ENCODE measurements around the gene TCFL5.
A peak's percentile ranks its signal among the peaks of the same experiment; 100 is the strongest.

TCFL5 gene

DNA sequence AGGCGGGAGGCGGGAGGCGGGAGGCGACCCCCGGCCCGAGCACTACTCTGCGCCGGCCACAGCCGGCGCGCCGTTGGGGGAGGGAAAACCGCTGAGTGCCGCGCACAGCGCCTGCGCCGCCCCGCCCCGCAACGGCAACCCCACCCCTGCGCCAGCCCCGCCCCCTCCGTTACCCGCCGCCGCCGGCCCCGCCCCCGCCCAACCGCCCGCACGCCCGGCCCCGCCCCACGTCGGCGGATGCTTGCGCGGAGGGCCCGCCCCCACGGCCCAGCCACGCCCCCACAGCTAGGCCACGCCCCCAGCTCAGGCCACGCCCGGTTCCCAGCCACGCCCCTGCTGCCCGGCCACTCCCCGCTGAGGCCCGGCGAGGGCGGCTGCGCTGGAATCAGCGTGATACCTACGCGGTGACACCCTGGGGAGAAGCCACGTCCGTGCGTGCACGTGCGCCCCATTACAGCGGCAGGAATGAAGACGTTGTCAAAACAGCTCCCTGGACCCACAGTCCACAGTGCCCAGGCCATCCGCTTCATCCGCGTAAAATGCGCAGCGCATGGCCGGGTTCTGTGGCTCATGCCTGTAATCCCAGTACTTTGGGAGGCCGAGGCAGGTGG is at the start of gene TCFL5:
Gene TCFL5 (minus strand): TSS at position 97 of the 611 bp plus-strand sequence. CDS start 152 bp downstream, outside the sequence.
- peak; percentile 85 for DNase-seq

- DNase-seq = no peak
Measured at GRCh38 chr20:62910777-62911497, 49.3 kb upstream of the TCFL5 start.

GRCh38 chr20:62910217-62910766 is 48.7 kb upstream of the TCFL5 start:
- no peak for DNase-seq

DNA sequence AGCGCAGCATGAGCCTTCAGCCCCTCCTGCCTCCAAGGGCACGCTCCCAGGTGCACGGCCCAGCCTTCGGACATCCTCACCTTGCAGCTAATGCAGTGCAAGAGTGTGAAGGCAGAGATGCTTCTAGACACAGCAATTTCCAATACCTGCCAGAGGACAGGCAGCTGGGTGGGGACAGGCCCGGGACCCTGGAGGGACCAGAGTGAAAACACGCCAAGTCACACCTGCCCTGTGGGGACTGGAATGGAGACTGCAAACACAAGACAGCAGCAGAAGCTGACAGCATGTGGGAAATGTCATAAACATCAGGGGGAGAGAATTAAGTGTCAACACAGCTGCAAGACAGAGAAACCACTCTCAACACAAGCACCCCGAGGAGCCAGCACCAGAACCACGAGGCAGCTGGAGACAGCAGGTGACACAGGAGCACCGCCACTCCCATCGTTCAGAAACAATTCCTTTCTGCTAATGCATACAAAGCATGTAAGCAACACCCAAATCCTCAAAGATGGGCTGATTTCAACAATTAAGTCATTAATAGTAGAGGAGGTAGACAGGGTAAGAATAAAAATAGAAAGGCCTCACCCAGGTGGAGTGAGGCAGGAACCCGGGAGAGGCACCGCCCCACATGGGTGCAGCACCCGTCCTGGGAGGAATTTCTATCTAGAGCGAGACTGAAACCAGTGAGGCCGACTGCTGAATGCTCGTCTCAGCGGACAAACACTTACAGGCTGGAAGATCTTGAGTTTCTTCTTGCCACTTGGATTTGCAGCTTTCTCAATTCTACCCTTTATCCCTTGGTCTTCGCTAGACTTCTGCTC is 47.6 kb upstream of the TCFL5 start:
- DNase-seq = no peak

DNA sequence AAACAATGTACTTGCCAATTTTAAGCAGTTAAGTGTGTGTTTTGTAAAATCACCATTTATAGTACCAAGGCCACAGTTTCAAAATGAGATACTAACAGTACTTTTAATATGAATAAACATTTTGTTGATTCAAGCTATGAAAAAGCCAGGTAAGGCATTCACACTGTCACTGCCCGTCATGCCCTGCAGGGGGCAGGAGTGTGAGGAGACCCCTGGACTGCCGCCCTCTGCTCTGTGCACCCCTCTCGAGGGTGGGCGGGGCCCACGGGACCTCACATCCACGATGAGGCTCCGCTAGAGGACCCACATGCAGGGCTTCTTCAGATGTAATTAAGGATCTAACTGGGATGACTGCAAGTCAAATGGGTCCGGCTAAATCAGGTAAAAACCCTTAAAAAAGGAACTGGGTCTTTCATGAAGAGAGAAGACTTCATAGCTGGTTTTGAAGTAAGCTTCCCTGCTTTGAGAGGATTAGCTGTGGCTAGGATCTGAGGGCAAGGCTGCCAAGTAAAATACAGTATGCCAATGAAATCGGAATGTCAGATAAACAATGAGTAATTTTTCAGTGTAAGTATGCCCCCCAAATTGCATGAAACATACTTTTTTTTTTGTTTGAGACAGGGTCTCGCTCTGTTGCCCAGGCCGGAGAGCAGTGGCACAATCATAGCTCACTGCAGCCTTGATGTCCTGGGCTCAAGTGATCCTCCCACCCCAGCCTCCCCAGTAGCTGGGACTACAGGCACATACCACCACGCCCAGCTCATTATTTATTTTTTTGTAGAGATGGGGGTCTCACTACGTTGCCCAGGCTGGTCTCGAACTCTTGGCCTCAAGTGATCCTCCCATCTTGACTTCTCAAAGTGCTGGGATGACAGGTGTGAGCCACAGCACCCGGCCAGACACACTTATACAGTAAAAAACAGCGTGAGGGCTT is 46.0 kb upstream of the TCFL5 start:
- peak; percentile 23 for DNase-seq

DNA sequence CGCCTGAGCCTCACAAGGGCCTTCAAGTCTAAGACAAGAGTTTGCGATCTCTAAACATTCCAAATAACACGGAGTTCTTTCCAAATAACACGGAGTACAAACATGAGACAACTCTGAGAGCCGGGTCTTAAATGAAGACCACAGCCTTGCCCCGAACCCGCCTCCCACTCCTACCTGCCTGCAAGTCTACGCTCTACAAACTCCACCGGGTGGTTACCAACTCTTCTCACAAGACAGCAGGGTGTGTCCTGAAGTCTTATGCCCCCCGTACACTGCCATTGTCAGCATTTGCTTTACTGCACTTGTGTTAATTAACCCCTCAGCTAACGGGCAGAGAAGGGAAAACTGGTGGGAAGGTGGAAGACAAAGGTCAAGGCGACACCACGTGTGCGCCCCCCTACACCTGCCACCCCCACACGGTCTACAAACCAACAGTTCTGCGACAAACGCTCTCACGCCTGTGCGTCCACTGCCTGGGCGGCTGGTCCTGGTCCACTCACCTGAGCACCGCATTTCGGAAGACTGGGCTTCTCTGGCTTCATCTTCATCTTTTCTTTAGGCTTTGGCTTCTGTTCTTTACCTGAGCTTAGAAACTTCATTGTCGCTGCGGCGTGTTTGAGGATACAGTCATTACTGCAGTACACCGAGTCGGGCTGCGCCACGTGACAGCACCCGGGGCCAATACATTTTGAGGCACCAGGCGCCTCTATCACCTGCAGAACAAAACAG is 45.2 kb upstream of the TCFL5 start:
- no peak for DNase-seq

- DNase-seq = no peak
Measured at GRCh38 chr20:62906209-62906608, 44.6 kb upstream of the TCFL5 start.

DNA sequence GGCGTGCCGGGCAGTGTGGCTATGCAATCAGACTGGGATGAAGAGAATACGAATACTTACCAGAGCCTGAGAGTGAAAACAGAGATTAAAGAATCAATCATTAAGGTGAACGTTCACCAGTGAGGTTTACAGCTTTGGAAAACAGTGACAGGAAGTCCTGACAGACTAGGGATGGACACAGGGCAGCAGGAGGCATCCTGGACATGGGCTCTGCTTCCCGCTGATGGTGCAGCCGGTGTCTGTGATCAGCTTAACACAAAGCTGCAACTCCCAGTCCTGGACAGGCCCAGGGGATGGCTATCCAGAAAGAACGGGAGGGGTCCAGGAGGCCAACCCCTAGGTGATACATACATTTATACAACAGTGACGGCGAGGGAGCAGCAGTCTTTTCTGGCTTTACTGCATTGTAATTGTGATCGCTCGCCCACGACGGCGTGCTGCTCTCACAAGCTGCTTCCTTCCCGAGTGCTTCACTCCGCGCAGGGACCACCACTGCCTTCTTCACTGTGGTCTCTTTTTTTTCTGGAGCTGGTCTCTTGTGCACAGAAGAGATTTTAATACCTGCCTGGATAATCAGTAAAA is 44.0 kb upstream of the TCFL5 start:
- DNase-seq = no peak

DNA sequence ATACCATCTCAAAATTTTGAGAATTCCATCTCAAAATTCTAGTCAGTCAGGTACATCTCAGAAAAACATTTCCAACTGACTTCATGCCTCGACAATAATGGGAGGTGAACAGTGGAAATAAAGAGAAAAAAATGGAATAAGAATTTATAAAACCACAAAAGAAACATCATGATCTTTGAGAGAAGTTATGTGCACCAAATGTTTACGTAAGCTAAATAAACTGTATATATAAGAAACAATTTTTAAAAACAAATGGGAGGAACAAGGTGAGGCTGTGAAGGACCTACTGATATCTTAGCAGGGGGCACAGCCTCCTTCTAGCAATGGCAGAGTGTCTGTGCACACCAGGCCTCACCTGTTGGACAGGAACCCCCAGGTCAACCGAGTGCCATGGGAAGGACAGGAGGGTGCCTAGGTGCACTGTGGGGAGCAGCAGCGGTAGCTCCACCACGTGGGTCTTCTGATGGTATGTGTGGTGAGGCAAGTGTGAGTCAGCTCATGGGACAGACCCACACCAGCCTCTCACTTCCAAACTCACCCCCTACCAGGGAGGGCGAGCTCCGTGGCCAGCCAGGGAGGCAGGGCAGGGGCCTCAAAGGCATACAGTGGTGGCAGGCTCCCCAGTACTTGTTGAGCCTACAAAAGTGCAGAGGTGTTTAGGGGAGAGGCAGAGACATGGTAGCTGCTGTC is 41.4 kb upstream of the TCFL5 start:
- DNase-seq = no peak

DNA sequence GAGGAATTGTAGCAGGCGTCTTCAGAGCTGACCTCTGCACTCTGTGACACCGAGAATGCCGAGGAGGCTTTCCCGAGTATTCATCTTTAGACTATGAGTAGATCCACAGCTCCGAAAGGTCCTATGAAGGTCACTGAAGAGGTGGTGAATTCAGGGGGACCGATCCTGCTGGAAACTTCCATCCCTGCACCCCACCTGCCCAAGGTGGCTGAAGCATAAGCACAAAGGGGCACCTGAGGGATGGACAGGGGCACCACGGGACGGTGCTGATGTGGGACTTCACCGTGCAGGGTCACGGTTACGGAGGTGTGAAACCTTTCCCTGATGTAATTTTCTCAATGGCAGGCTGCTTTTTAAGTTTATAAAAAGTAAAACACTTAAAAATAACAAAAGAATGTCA is 40.3 kb upstream of the TCFL5 start:
- no peak for DNase-seq

DNA sequence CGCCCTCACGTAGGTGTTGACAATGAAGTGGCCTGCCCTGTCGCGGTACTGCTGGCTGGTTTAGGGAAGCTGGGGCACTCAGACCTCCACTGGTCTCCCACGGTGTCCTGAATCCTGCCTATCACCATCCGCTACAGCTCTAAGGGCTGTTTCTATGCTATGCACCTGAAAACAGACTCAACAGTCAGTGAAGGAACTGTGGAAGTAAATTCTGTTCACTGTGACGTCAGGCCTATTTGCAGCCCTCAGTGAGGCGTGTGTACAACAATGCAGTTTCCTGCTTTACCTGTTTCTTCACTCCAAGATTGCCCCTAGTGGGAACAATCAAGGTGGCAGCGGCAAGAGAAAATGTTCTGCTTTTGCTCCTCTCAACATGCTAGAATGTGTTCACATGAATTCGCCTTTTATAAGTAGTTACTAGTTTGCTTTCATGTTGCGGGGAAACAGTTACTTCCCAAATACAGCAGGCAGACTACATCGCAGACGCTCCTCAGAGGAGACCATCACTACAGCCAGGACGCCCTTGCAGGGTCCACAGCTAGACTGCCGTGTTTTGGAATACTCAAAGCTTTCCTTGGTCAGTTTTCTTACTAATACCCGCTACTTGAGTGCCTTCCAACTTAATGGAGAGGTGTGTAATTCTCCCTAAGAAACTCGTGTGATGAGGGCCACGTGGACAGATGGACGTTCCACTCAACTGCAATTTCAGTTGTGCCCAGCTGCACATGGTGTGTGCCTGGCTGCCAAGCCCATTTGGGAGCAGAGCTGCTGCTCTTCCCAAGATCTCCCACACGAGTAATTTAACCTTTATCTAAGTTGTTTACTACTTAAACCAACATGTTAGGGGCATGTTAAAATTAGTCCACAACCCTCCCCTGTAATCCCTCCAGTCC is 39.3 kb upstream of the TCFL5 start:
- DNase-seq = no peak

- DNase-seq = peak; percentile 69
Measured at GRCh38 chr20:62900052-62900691, 38.5 kb upstream of the TCFL5 start.

DNA sequence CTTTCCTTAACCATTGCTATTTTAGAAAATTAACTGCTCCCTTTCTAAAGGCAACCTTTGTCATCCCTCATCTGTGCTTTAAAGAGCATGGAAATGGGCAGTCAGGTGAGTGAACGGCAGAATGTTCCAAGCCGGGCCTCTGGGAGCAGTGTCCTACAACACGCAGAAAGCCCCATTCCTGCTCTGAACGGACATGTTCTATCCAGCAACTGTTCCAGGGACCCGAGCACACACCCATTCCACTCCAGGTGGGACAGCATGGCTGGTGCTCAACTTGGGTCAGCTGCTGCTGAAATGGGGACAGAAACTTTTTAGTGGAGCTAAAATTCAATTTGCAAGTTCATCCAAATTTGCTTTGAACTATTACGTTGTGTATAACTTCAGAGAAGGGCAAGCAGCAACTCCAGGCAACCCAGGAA is 38.0 kb upstream of the TCFL5 start:
- no peak for DNase-seq

- no peak for DNase-seq
Measured at GRCh38 chr20:62898970-62899632, 37.5 kb upstream of the TCFL5 start.

- no peak for DNase-seq
Measured at GRCh38 chr20:62898093-62898964, 36.7 kb upstream of the TCFL5 start.

- no peak for DNase-seq
Measured at GRCh38 chr20:62897666-62898065, 36.0 kb upstream of the TCFL5 start.

GRCh38 chr20:62896526-62896925 is 34.9 kb upstream of the TCFL5 start:
- DNase-seq = no peak
